ENCODE results near the gene NOP14. TPM values are rescaled to one million over a fixed set of nuclear protein-coding genes. Genes with fewer than 3 reads are reported as not detected.

Gene NOP14
- total and polyA plus RNA-seq, 2 donors (not counting 3 experiments of a cell fraction or from before 2014, with no cell fraction given), result 9.5 to 45.2 TPM

GRCh38 chr4:2891294-2891693, 71.9 kb downstream of the NOP14 start:
- Histone ChIP-seq H3K9ac (replicated peaks; ENCODE audit: extremely low read depth, insufficient read depth, low read length) (no peak overlapping the region), H3K27me3 (ENCODE audit: control insufficient read depth in 2 of 2, insufficient read depth in 2 of 2, low read length in 2 of 2) (no peaks in the 10 kb centered on the region), H3K27ac (ENCODE audit: insufficient read depth, low read depth, low read length) (no peak overlapping the region), H3K9me1 (replicated peaks; ENCODE audit: control insufficient read depth, extremely low read depth, insufficient read depth, low read length) (no peaks in the 10 kb centered on the region), H2AFZ (ENCODE audit: low read depth, low read length) (no peak overlapping the region), H3K4me3 (replicated peaks in 1 of 3; ENCODE audit: insufficient read depth in 1 of 3, low read depth in 1 of 3, low read length in 3 of 3) (no peak overlapping the region), H3K4me1 (ENCODE audit: control insufficient read depth, extremely low read depth, insufficient read depth, low read length) (no peaks in the 10 kb centered on the region), H3K36me3 (ENCODE audit: control insufficient read depth in 2 of 2, extremely low read depth in 1 of 2, insufficient read depth in 2 of 2, low read length in 2 of 2) (peaks cover 5 to 22% of the 10 kb centered on the region in 2 experiments), H3K9me3 (replicated peaks; ENCODE audit: control insufficient read depth, insufficient read depth, low read length) (no peaks in the 10 kb centered on the region), H3K4me2 (ENCODE audit: insufficient read depth, low read length) (no peak overlapping the region), H3K79me2 (ENCODE audit: control insufficient read depth, insufficient read depth, low read length) (peaks cover 7% of the 10 kb centered on the region), H4K20me1 (replicated peaks; ENCODE audit: control insufficient read depth, extremely low read depth, insufficient read depth, low read length) (no peaks in the 10 kb centered on the region)
- intact Hi-C loops (cut with micrococcal nuclease) (no loop called here), dilution Hi-C loops (cut with MboI; ENCODE audit: extremely low pct_ligation_motif_present, low sequenced_read_pairs) (no loop called here)
- POLR2A ChIA-PET, result interaction anchor here (0.6 kb wide), 1 partner anchor 224 kb away, joined by 4 read pairs; no protein-coding TSS in a partner anchor
- TF ChIP-seq JUN (IDR thresholded peaks at IDR 0.05; ENCODE audit: borderline replicate concordance, insufficient read depth, insufficient read length, low read depth) (no peak), POLR2A (IDR thresholded peaks at IDR 0.05; ENCODE audit: low read depth, low read length) (no peak), EZH2 (IDR thresholded peaks at IDR 0.05; ENCODE audit: borderline replicate concordance, low read depth, low read length, severe bottlenecking) (no peak), GATA2 (IDR thresholded peaks at IDR 0.05; ENCODE audit: insufficient read depth, insufficient read length, low read depth, low read length) (no peak), CTCF (IDR thresholded peaks at IDR 0.05; ENCODE audit: extremely low read depth in 1 of 2, insufficient read depth in 1 of 2, low read depth in 1 of 2, low read length in 2 of 2) (no peak), MYC (IDR thresholded peaks at IDR 0.05; ENCODE audit: low read depth, low read length) (no peak), FOS (IDR thresholded peaks at IDR 0.05; ENCODE audit: borderline replicate concordance, insufficient read depth, low read length) (no peak), MAX (IDR thresholded peaks at IDR 0.05; ENCODE audit: insufficient read depth, insufficient read length) (no peak), POLR2AphosphoS5 (IDR thresholded peaks at IDR 0.05; ENCODE audit: insufficient read depth, low read depth, low read length) (no peak)
- DNase-seq (ENCODE audit: low read depth, low spot score), result no peak
- CTCF ChIA-PET, result interaction anchor here (1.0 to 2.9 kb wide), 9 partner anchors 10 to 128 kb away, joined by 3 to 11 read pairs (median 4); no protein-coding TSS in a partner anchor
- BruUV-seq (replicated peaks), result no TSS peak
- FAIRE-seq, result no peak

All from endothelial cell of umbilical vein (primary cell).